HG02610 (cell line): ENCODE results near the gene VCL.
A peak's percentile ranks its signal among the peaks of the same experiment; 100 is the strongest.
"Not testable (repeated sequence)": the region's sequence is repeated elsewhere in the genome, so short reads cannot be mapped to it uniquely, and the experiment has no call there.

Source experiments
- ATAC-seq: cut with Tn5 transposase; IDR thresholded peaks from one replicate; pipeline ENCODE4 v1.9.1; 2021; ENCODE audit warnings: mild to moderate bottlenecking, moderate library complexity; ENCODE audit not compliant: unreplicated experiment

Gene VCL

GRCh38 chr10:73971636-73972354 is 26.1 kb upstream of the VCL start:
- ATAC-seq = no peak

DNA sequence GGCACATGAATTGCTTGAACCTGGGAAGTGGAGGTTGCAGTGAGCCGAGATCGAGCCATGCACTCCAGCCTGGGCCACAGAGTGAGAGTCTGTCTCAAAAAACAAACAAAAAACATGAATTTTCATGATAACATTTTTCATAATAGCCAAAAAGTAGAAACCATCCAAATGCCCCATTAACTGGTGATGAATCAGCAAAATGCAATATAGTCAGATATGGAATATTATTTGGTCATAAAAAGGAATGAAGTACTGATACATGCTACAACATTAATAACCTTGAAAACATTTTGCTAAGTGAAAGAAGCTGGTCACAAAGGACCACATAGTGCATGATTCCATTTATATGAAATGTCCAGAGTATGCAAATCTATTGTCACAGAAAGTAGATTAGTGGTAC is 24.5 kb upstream of the VCL start:
- ATAC-seq = no peak

- no peak for ATAC-seq
These were observed 23.5 kb upstream of the VCL start for GRCh38 chr10:73974309-73974946.

GRCh38 chr10:73975388-73975787 is 22.5 kb upstream of the VCL start:
- ATAC-seq = no peak

DNA sequence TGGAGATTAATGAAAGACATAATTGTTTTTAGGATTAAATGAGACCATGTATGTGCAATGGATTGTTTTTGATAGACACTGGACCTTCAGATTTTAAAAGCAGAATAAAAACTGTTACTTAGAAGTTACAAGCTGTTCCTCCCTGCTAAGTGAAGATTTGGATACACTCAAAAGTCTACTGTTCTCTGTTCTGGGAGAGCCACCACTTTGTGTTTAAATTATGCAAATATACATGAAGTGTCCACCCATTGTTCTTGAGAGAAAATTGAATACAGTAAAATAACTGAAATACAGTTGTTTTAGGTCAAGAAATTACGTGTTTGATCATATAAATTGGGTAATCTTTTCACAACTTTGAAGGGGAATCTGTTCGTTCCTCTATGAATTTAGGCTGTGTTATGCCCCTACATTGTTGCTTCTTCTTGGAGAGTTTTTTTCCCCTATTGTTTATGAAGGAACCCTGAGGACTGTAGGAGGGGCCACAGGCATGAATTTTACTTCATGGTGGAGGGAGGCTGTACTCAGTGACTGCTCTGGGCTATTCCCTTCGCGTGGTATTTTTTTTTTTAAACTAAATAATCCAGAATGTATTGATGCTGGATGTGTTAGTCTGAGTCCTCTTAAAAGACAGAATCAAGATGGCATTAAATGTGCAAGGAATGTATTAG is 18.6 kb upstream of the VCL start:
- ATAC-seq = no peak

DNA sequence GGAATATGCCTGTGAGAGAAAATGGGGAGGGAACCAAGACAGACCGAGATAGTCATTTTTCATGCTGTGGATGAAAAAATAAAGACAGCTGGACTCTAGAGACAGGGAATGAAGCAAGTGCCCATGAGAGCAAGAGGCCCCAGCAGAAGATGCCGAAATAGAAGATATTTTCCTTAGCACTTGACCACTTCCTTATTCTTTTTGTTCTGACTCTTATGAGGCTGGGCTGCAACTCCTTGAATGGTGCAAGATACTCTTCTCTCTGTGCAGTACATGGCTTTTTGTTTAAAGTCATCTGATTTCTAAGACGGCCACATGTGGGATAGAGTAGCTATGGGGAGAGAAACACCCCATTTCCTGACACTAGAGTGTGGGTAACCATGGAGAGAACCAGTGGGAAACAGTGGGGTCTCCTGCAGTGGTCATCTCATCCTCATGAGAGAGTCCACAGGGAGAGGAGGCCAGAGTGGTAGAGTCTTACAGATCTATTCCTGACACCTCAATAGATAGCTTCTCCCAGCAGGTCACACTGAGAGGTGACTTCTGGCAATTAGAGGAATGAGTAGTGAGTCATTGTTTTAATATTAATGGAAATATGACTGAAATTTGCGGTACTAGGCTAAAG is 18.0 kb upstream of the VCL start:
- ATAC-seq = no peak

DNA sequence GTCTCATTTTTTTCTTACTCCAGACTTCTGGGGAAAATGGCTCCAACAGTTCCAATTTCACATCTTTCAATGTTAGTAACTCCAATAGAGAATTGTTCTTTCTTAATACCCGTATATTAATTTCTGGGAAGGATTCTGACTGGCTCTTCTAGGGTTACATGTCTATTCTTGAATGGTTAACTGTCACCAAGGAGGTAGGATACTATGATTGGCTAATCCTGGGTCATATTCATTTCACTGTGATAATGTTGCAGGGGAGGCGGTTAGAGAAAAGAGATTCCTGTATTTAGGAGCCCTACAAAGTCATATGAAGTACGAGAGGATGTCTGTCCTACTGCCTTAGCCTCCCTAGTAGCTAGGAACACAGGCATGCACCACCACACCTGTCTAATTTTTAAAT is 16.1 kb upstream of the VCL start:
- no peak for ATAC-seq

GRCh38 chr10:73983096-73984047 is 14.5 kb upstream of the VCL start:
- no peak for ATAC-seq

- ATAC-seq = no peak
These were observed 8.2 kb upstream of the VCL start for GRCh38 chr10:73989594-73990150.

DNA sequence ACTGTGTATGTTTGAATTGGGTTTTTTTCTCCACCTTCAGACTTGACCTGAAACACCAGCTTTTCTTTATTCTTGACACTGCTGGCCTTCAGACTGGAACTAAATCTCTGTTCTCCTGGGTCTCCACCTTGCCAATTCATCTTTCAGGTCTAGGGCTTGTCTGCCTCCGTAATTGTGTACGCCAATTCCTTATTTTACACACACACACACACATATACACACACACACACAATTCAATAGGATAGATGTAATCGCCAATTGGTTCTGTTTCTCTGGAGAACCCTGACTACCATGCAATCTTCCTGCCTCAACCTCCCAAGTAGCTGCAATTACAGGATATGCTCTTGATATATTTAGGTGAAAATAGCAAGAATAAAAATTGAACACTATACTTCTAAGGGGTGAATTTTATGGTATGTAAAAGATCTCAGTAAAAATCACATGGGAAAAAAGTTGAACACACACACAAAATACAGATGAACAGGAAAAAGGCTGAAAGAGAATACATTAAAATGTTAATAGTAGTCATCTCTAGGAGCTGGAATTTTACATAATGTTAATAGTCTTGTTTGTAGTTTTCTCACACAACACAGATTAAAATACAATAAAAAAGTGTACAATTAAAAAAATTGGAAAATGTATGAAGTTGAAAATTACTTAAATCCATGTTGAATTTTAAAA is 6.6 kb upstream of the VCL start:
- ATAC-seq = no peak

DNA sequence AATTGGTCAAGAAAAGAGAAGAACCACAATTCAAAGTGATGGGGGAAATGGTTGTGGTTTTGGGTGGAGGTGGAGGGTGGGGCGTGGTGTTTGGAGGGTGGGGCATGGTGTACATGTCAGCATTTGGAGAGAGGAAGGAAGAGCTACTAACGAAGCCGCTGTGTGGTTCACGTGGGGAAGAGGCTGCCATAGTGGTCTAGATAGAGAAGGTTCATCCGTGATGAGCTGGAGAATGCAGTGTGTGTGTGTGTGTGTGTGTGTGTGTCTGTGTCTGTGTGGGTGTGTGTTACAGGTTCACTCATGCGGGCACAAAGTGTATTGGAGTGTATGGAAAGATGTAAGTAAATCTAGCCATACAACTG is 6.1 kb upstream of the VCL start:
- ATAC-seq = peak; percentile 40

DNA sequence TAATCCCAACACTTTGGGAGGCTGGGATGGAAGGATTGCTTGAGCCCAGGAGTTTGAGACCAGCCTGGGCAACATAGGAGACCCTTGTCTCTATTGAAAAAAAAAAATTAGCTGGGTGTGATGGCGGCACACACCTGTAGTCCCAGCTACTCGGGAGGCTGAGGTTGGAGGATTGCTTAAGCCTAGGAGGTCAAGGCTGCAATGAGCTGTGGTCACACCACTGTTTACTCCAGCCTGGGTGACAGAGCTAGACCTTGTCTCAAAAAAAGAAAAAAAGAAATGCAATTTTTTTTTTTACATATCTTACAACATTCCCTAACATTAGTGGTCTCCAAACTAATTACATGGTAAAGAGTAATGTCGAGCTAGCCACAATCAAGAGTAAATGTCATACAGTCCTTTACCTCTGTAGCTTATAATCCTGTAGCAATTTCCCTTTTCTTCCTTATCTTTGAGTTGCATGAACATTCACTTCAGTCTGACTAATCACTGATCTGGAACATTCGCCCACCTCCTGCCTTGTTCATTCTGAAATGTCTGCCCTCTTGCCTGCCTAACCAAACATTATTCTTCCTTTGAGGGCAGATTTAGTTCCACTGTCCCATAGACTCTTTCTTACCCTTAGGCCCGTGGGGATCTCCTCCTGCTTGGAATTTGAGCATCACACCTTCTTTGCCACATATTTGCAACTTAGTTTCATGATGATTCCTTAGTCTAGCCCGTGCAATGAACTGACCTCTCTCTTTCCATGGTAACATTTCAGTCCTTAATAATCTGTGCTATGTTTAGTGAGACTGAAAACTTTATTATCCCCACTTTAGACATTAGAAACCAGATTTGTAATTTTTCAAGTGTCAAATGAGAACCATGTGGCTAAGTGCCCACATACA is 4.8 kb upstream of the VCL start:
- ATAC-seq = no peak

DNA sequence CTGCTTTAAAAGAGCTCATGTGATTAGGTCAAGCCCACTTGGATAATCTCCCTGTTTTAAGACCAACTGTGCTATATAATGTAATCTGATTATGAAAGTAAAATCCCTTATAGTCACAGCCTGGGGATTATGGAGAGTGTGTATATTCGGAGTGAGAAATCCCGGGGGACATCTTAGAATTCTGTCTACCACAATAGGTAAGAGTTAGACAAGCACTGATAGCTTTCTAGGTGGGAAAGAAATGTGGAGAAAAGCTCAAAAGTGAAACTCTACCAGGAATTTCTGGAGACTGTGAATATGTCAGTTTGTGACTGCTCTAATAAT is 2.9 kb upstream of the VCL start:
- ATAC-seq = no peak

GRCh38 chr10:73997461-73997786 is 492 bp upstream of the VCL start:
- ATAC-seq = peak; percentile 33

- no peak for ATAC-seq
These were observed 660 bp downstream of the VCL start for GRCh38 chr10:73998623-73998928.

DNA sequence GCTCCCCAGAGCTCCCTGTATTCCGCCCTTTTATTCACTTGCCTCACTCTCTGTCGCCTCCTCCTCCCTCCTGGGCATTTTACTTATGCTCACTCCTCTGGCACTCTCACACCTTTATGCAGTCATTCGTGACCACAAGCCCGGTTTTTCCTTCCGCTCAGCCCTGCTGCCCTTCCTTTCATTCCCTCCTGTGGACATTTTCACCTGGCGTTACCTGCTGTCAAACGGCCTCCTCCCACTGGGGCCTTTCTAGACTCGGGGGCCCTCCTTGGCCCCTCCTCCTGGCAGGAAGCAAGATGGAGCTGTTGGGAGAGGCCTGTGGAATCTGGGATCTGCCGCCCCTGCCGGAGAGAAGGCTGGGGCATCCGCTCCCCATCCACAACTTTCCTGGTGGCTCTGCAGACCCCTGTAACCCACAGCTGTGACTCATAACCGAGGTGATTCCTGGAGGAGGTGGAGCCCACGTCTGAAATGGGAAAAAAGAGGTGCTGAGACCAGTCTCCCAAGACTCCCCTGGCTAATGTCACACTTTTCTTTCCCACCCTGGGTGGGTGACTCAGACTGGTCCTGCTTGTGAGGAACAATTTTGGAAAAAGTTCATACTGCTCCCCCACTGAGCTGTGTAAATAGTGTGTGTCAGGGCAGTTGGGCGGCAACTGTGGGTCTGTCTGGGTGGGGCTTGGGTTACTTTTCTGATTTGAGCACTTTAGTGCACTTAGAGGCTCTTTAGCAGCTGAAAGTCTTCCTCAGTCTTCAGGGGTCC is 1.2 kb downstream of the VCL start:
- no peak for ATAC-seq

- no peak for ATAC-seq
These were observed 1.8 kb downstream of the VCL start for GRCh38 chr10:73999703-74000102.

DNA sequence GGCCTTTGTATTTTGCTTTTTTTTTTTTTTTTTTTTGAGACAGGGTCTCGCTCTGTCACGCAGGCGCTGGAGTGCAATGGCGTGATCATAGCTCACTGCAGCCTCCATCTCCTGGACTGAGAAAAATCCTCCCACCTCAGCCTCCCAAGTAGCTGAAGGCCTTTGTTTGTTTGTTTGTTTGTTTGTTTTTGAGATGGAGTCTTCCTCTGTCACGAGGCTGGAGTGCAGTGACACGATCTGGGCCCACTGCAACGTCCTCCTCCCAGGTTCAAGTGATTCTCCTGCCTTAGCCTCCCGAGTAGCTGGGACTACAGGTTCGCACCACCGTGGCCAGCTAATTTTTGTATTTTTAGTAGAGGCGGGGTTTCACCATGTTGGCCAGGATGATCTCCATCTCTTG is 2.3 kb downstream of the VCL start:
- not testable (repeated sequence) for ATAC-seq
